Peyer's patch (tissue), 4 donors: ENCODE results near the gene HSPBP1. TPM values are rescaled to one million over a fixed set of nuclear protein-coding genes. Genes with fewer than 3 reads are reported as not detected.

Source experiments
- DNase-seq, 3 donors: peaks; one replicate each; pipeline ENCODE4 v3.0.0-alpha.2; 2017 to 2019
- H3K27ac ChIP-seq, 4 donors: fragments of 200-600 bp; sonication (generic); one replicate each; pipeline ENCODE4 v1.5.1; 2016 to 2019
- H3K27me3 ChIP-seq, 2 donors: fragments of 200-600 bp; sonication (generic); one replicate each; pipeline ENCODE4 v1.5.1; 2019
- H3K36me3 ChIP-seq, 3 donors: fragments of 200-600 bp; sonication (generic); one replicate each; pipeline ENCODE4 v1.5.1; 2016 to 2019
- H3K4me1 ChIP-seq, 4 donors: fragments of 200-600 bp; sonication (generic); one replicate each; pipeline ENCODE4 v1.5.1; 2016 to 2019
- H3K4me3 ChIP-seq, 4 donors: fragments of 200-600 bp; sonication (generic); 1 replicate in 3 of 4; 2 replicates in 1 of 4; pipeline ENCODE4 v1.5.1; 2016 to 2019; ENCODE audit warnings: mild to moderate bottlenecking in 1 of 4
- H3K9me3 ChIP-seq, 4 donors: fragments of 200-600 bp; sonication (generic); one replicate each; pipeline ENCODE4 v1.5.1; 2016 to 2019; ENCODE audit warnings: mild to moderate bottlenecking in 1 of 4
- CTCF ChIP-seq, 6 experiments: fragments of 450-650 bp in 4 of 6; fragments of 200-600 bp in 2 of 6; sonication (generic) in 1 of 6; IDR thresholded peaks; one replicate each; pipeline ENCODE4 v1.5.1; 2017 to 2019; ENCODE audit warnings: antibody characterized with exemption in 6 of 6, mild to moderate bottlenecking in 3 of 6, moderate library complexity in 1 of 6
- POLR2A ChIP-seq, 2 donors: fragments of 450-650 bp; IDR thresholded peaks; one replicate each; pipeline ENCODE4 v1.5.1; 2017; ENCODE audit warnings: antibody characterized with exemption in 2 of 2, mild to moderate bottlenecking in 2 of 2, moderate library complexity in 2 of 2
- total RNA-seq, 4 donors: library from RNA; depleted of rRNA; stranded (reverse); fragments of >200 nt; gene quantifications; one replicate each; pipeline ENCODE4 v1.1.0, GENCODE V29; 2016

The HSPBP1 gene
- total RNA-seq, 4 donors from 2014 or later = 14.4 to 38.0 (median 25.6) TPM

DNA sequence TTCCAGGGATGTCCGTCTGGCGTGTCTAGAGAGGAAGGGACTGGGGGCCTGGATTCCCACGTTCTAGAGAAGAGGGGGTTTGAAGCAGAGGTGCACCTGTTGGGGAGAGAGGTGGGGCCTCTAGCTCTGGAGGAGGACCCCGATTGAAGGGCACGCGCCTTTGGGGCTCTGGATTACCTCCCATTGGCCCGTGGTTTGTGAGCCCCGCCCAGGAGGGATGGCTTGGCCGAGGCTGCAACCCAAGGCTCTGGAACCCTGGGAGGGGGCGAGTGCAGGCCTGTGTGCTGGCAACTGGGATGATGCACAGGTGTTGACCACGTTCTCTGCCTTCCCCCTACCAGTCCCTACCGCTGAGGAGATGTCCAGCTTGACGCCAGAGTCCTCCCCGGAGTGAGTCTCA is 25.1 kb upstream of the HSPBP1 start:
- H3K36me3 ChIP-seq = no peaks in the 10 kb centered on the region
- DNase-seq = no peak
- H3K4me1 ChIP-seq = peaks cover 0 to 8% (median 0%) of the 10 kb centered on the region in 4 donors
- TF ChIP-seq POLR2A (IDR thresholded peaks at IDR 0.05) (no peak), CTCF (IDR thresholded peaks at IDR 0.05) (no peak)
- no peak overlapping the region for H3K4me3 ChIP-seq
- no peaks in the 10 kb centered on the region for H3K27me3 ChIP-seq
- no peak overlapping the region for H3K27ac ChIP-seq
- no peaks in the 10 kb centered on the region for H3K9me3 ChIP-seq

GRCh38 chr19:55304279-55304978 is 24.5 kb upstream of the HSPBP1 start:
- no peaks in the 10 kb centered on the region for H3K27me3 ChIP-seq
- DNase-seq = peak in 2 of 3 donors; percentile 61 to 67
- H3K27ac ChIP-seq = no peak overlapping the region
- peaks cover 0 to 8% (median 0%) of the 10 kb centered on the region in 4 donors for H3K4me1 ChIP-seq
- no peaks in the 10 kb centered on the region for H3K9me3 ChIP-seq
- H3K4me3 ChIP-seq = no peak overlapping the region
- H3K36me3 ChIP-seq = no peaks in the 10 kb centered on the region
- TF ChIP-seq CTCF (IDR thresholded peaks at IDR 0.05) (no peak), POLR2A (IDR thresholded peaks at IDR 0.05) (no peak)

- no peaks in the 10 kb centered on the region for H3K9me3 ChIP-seq
- H3K4me1 ChIP-seq = peaks cover 0 to 8% (median 0%) of the 10 kb centered on the region in 4 donors
- H3K36me3 ChIP-seq = no peaks in the 10 kb centered on the region
- no peak for DNase-seq
- TF ChIP-seq POLR2A (IDR thresholded peaks at IDR 0.05) = no peak
- TF ChIP-seq CTCF (IDR thresholded peaks at IDR 0.05) = no peak
- no peaks in the 10 kb centered on the region for H3K27me3 ChIP-seq
- H3K27ac ChIP-seq = no peak overlapping the region
- H3K4me3 ChIP-seq = no peak overlapping the region
These were observed 23.6 kb upstream of the HSPBP1 start for GRCh38 chr19:55303477-55303876.

DNA sequence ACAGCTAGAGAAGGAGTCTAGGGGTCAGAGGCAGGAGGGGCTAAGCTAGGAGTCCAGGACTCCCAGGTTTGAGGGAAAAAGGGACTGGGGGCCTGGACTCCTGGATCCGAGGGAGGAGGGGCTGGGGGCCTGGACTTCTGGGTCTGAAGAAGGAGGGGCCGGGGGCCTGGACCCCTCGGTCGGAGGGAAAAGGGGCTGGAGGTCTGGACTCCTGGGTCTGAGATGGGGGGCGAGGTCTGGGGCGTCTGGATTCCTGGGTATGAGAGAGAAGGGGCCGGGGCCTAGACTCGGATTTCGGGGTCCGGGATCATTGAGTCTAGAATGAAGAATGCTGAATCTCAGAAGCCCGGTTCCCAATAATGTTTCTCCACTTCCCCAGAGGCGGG is 22.4 kb upstream of the HSPBP1 start:
- H3K36me3 ChIP-seq = no peaks in the 10 kb centered on the region
- H3K27me3 ChIP-seq = no peaks in the 10 kb centered on the region
- peaks cover 0 to 8% (median 0%) of the 10 kb centered on the region in 4 donors for H3K4me1 ChIP-seq
- peak overlapping the region in 1 of 4 donors; percentile 64 for H3K27ac ChIP-seq
- no peak for DNase-seq
- H3K4me3 ChIP-seq = peak overlapping the region; percentile 9 to 46 (median 35)
- TF ChIP-seq CTCF (IDR thresholded peaks at IDR 0.05) (no peak), POLR2A (IDR thresholded peaks at IDR 0.05) (no peak)
- no peaks in the 10 kb centered on the region for H3K9me3 ChIP-seq

- peak overlapping the region; percentile 9 to 46 (median 35) for H3K4me3 ChIP-seq
These were observed 21.8 kb upstream of the HSPBP1 start for GRCh38 chr19:55301459-55302317.

More at GRCh38 chr19:55301459-55302317, 21.8 kb upstream of the HSPBP1 start:
- H3K4me1 ChIP-seq = peaks cover 0 to 8% (median 0%) of the 10 kb centered on the region in 4 donors
- peak; percentile 88 to 96 (median 90) for DNase-seq
- H3K36me3 ChIP-seq = no peaks in the 10 kb centered on the region
- no peak for TF ChIP-seq POLR2A (IDR thresholded peaks at IDR 0.05)
- TF ChIP-seq CTCF (IDR thresholded peaks at IDR 0.05) = peak; percentile 94 to 99 (median 95)
- no peaks in the 10 kb centered on the region for H3K9me3 ChIP-seq
- H3K27me3 ChIP-seq = no peaks in the 10 kb centered on the region
- peak overlapping the region in 2 of 4 donors; percentile 1 to 64 for H3K27ac ChIP-seq
